Left ventricle myocardium inferior (tissue), 1 donor: ENCODE results near the gene MOK. TPM values are rescaled to one million over a fixed set of nuclear protein-coding genes. Genes with fewer than 3 reads are reported as not detected.

Experiments used
- DNase-seq: peaks from one replicate; pipeline ENCODE4 v3.0.0-alpha.2; 2020
- H3K27ac ChIP-seq: fragments of 200-600 bp; replicated peaks from 2 replicates; pipeline ENCODE4 v1.8.0; 2021
- H3K27me3 ChIP-seq: fragments of 200-600 bp; 2 replicates; pipeline ENCODE4 v1.8.0; 2021; ENCODE audit warnings: low read depth
- H3K36me3 ChIP-seq: fragments of 200-600 bp; 2 replicates; pipeline ENCODE4 v1.8.0; 2021
- H3K4me1 ChIP-seq: fragments of 200-600 bp; 2 replicates; pipeline ENCODE4 v1.8.0; 2021
- H3K4me3 ChIP-seq: fragments of 200-600 bp; 2 replicates; pipeline ENCODE4 v1.8.0; 2021; ENCODE audit warnings: mild to moderate bottlenecking, moderate library complexity
- H3K9me3 ChIP-seq: fragments of 200-600 bp; replicated peaks from 2 replicates; pipeline ENCODE4 v1.8.0; 2021
- CTCF ChIP-seq: fragments of 200-600 bp; IDR thresholded peaks from 2 replicates; pipeline ENCODE4 v1.8.0; 2021; ENCODE audit warnings: antibody characterized with exemption, mild to moderate bottlenecking, borderline replicate concordance
- intact Hi-C: fragments of 100-400 bp; cut with micrococcal nuclease; formaldehyde crosslinking; loops from one replicate; pipeline ENCODE4 v1.11.0; 2022
- total RNA-seq: library from RNA; stranded (reverse); fragmentation: NEBNext Ultra II Directional; extraction: Animal tissue kit (Norgen Biotek cat#: 25700); gene quantifications from one replicate; pipeline ENCODE4 v1.2.1, GENCODE V29; 2021
- donor health status: DM: no; HTN: yes; CAD: no; lungs with severe emphysema.

Gene MOK
- total RNA-seq, 1 donor from 2014 or later: 12.2 TPM

- Histone ChIP-seq H3K36me3 (peaks cover 96% of the 10 kb centered on the region), H3K9me3 (no peaks in the 10 kb centered on the region), H3K4me3 (no peak overlapping the region), H3K4me1 (no peaks in the 10 kb centered on the region), H3K27me3 (no peaks in the 10 kb centered on the region), H3K27ac (no peak overlapping the region)
- TF ChIP-seq CTCF: no peak
- intact Hi-C loops: no loop called here
- no peak for DNase-seq
Observed at GRCh38 chr14:102341566-102341965, 36.6 kb upstream of the MOK start.

DNA sequence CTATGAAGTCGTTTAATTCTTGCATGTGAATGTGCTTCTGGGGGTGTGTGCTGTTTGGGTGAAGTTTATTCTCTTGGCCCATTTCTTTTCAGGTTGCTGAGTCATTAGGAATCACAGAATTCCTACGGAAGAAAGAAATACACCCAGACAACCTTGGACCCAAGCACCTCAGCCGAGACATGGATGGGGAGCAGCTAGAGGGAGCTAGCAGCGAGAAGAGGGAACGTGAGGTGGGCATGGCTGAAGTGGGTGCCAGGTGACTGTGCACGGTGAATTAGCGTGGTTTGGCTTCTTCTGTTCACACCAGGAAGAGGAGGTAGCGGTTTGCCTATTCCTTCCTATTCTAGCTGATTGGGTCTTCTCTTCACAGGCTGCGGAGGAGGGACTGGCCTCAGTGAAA is 33.8 kb upstream of the MOK start:
- DNase-seq: no peak
- H3K4me3 ChIP-seq: no peak overlapping the region
- no peak overlapping the region for H3K27ac ChIP-seq
- H3K27me3 ChIP-seq: no peaks in the 10 kb centered on the region
- no peaks in the 10 kb centered on the region for H3K4me1 ChIP-seq
- no peaks in the 10 kb centered on the region for H3K9me3 ChIP-seq
- TF ChIP-seq CTCF: no peak
- intact Hi-C loops: no loop called here
- peaks cover 92% of the 10 kb centered on the region for H3K36me3 ChIP-seq

DNA sequence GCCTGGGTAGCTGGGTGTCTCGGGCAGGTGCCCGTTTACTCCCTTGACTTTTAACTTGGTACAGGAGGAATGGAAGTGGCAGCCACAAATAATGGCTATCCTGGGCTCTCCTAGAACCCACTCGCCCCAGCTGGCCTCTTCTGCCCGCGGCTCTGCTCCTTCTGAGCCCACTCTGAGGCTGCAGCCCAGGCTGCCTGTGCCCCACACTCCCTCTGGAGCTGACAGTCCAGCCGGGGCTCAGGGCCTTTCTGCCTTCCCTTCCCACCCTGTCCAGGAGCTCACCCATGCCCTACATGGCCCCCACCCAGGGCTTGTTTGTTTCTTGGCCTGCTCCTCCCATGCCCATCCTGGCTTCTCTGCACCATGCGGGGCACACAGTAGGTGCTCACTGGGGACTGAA is 30.2 kb upstream of the MOK start:
- Histone ChIP-seq H3K27me3 (no peaks in the 10 kb centered on the region), H3K4me1 (no peaks in the 10 kb centered on the region), H3K4me3 (no peak overlapping the region), H3K27ac (no peak overlapping the region), H3K9me3 (no peaks in the 10 kb centered on the region), H3K36me3 (peaks cover 72% of the 10 kb centered on the region)
- no peak for DNase-seq
- intact Hi-C loops: no loop called here
- TF ChIP-seq CTCF: no peak

DNA sequence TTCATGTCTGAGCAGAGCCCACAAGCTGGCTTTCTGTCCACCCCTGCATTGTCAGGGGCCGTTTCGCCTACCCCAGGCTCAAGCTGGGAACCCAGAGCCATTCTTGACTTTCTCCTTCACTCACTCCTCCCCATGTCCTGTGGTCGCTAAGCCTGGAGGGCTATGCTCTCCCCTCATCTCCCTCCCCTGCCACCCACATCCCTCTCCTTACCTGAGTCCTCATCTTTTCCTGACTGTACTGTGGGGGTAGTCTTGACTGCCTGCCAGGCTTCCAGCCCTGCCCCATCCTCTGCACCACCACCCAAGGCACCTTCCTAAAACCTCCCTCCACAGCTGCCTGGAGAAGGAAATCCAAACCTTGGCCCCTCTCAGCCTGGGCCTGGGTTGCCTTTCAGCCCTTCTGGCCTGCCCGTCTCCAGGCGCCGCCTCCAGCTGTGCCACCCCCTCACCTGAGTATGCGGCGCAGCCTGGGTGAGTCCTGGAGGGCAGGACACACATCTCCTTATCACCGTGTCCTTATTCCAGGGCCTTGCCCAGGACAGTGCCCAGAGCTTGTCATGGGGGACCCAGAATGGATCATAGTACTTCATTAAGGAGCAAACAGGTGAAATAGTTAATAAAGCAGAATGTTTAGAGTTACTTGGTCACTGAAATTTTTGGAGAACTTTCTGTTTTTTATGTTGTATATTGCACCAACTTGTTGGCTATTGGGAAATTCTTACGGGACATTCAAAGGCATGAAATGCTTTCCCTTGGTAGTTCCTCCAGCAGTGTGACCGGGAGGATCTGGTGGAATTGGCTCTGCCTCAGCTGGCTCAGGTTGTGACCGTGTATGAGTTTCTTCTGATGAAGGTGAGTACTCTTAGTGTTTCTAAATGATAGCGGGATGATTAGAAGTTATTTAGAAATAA is 29.1 kb upstream of the MOK start:
- H3K27ac ChIP-seq: no peak overlapping the region
- no peaks in the 10 kb centered on the region for H3K4me1 ChIP-seq
- H3K9me3 ChIP-seq: no peaks in the 10 kb centered on the region
- no peaks in the 10 kb centered on the region for H3K27me3 ChIP-seq
- DNase-seq: no peak
- no peak for TF ChIP-seq CTCF
- intact Hi-C loops: no loop called here
- H3K36me3 ChIP-seq: peaks cover 63% of the 10 kb centered on the region
- H3K4me3 ChIP-seq: no peak overlapping the region

DNA sequence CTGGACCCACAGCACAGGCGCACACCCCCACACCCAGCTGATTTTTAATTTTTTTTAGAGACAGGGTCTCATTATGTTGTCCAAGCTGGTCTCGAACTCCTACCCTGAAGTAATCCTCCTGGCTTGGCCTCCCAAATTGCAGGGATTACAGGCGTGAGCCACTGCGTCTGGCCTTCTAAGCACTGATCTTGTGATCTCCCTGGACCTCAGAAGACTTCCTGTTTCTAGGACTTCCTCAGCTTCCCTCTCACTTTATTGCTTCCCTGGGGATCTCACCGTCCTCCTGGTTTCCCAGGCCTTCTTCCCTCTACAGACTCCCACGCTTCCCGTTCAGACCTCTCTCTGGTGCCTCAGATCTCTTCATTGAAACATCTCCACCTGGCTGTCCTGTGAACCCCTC is 28.4 kb upstream of the MOK start:
- H3K36me3 ChIP-seq: peaks cover 56% of the 10 kb centered on the region
- no peaks in the 10 kb centered on the region for H3K9me3 ChIP-seq
- H3K4me3 ChIP-seq: no peak overlapping the region
- intact Hi-C loops: no loop called here
- TF ChIP-seq CTCF: no peak
- DNase-seq: no peak
- H3K27ac ChIP-seq: no peak overlapping the region
- no peaks in the 10 kb centered on the region for H3K4me1 ChIP-seq
- no peaks in the 10 kb centered on the region for H3K27me3 ChIP-seq
